Transverse colon (tissue), 4 donors: ENCODE data around the gene CAPNS2. TPM values are rescaled to one million over a fixed set of nuclear protein-coding genes. Genes with fewer than 3 reads are reported as not detected.

Source experiments
- DNase-seq: peaks from one replicate; pipeline ENCODE4 v3.0.0-alpha.2; 2019
- H3K27ac ChIP-seq, 4 donors: fragments of 200-600 bp; sonication (generic); 2 replicates each; pipeline ENCODE4 v1.5.1; 2016 to 2018; ENCODE audit warnings: inconsistent platforms in 4 of 4
- H3K27me3 ChIP-seq: fragments of 200-600 bp; sonication (generic); 2 replicates; pipeline ENCODE4 v1.5.1; 2017; ENCODE audit warnings: inconsistent platforms
- H3K36me3 ChIP-seq, 4 donors: fragments of 200-600 bp; sonication (generic); 2 replicates each; pipeline ENCODE4 v1.5.1; 2017 to 2019; ENCODE audit warnings: inconsistent platforms in 4 of 4
- H3K4me1 ChIP-seq, 4 donors: fragments of 200-600 bp; sonication (generic); 2 replicates each; pipeline ENCODE4 v1.5.1; 2017 to 2020; ENCODE audit warnings: inconsistent platforms in 4 of 4
- H3K4me3 ChIP-seq, 4 donors: fragments of 200-600 bp; sonication (generic); 1 replicate in 1 of 4; 2 replicates in 3 of 4; pipeline versions ENCODE4 v1.5.1 to v1.6.1; 2017 to 2019; ENCODE audit warnings: inconsistent platforms in 4 of 4
- H3K9me3 ChIP-seq, 2 donors: fragments of 200-600 bp; sonication (generic); 2 replicates each; pipeline ENCODE4 v1.5.1; 2017 to 2019; ENCODE audit warnings: inconsistent platforms in 2 of 2
- EP300 ChIP-seq: sonication (generic); formaldehyde crosslinking; IDR thresholded peaks from one replicate; pipeline ENCODE4 v1.6.1; 2017; ENCODE audit warnings: antibody characterized with exemption, low read depth
- POLR2A ChIP-seq: fragments of 450-650 bp; IDR thresholded peaks from one replicate; pipeline ENCODE4 v1.6.1; 2016; ENCODE audit warnings: antibody characterized with exemption, mild to moderate bottlenecking, moderate library complexity
- POLR2AphosphoS5 ChIP-seq, 3 donors: sonication (generic); formaldehyde crosslinking; IDR thresholded peaks; one replicate each; pipeline ENCODE4 v1.6.1; 2016; ENCODE audit warnings: antibody characterized with exemption in 3 of 3
- WGBS, 2 donors: methylation state at CpG; one replicate each; pipeline ENCODE4 v1.1.5; 2018; ENCODE audit warnings: low coverage in 1 of 2; 5-methylcytosine and 5-hydroxymethylcytosine counted together
- in situ Hi-C, 4 donors: fragments of 200-750 bp; cut with MboI; loops; one replicate each; pipeline versions ENCODE4 v1.15.0 to v1.15.1; 2017; ENCODE audit warnings: low sequenced_read_pairs in 3 of 4, low pct_ligation_motif_present in 1 of 4, low pct_unique_long_range_greater_than_20kb in 1 of 4
- intact Hi-C: fragments of 100-400 bp; cut with DNase I; formaldehyde crosslinking; loops from one replicate; pipeline ENCODE4 v1.15.1; 2023; ENCODE audit warnings: low total_unique reads
- total RNA-seq, 4 donors: library from RNA; depleted of rRNA; stranded (reverse); fragments of >200 nt; gene quantifications; one replicate each; pipeline ENCODE4 v1.1.0, GENCODE V29; 2016
- TF ChIP-seq, protein P1 (sequence below), 5 experiments: fragments of 200-600 bp in 3 of 5; fragments of 450-650 bp in 2 of 5; sonication (generic) in 3 of 5; IDR thresholded peaks; 1 replicate in 2 of 5; 2 replicates in 3 of 5; pipeline ENCODE4 v1.5.1; 2016 to 2017; ENCODE audit warnings: antibody characterized with exemption in 5 of 5, inconsistent platforms in 3 of 5, mild to moderate bottlenecking in 2 of 5, moderate library complexity in 1 of 5

CAPNS2 gene
- total RNA-seq, 4 donors from 2014 or later: 0.55 to 0.64 TPM; not detected in 2

DNA sequence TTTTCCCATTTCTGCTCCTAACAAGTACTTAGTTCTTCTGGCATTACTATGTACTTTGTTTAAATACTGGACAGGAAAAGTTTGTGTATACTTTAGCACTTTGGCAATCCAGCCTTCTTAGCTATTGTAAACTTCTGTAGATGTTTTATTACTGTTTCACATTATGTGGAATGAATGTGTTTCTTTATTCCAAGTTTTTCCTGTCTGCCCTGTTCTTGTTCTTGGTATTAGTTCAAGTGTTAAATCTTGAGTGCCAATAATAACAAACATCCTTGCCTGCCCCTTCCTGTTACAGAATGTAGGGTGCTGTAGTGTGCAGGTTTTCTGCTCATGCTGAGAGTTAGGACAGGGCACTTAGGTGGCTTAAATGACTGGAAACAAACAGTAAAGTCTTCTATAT is 7.3 kb upstream of the CAPNS2 start:
- no peak for DNase-seq
- H3K27ac ChIP-seq: peak overlapping the region in 1 of 4 donors; percentile 33
- intact Hi-C loops: no loop called here

DNA sequence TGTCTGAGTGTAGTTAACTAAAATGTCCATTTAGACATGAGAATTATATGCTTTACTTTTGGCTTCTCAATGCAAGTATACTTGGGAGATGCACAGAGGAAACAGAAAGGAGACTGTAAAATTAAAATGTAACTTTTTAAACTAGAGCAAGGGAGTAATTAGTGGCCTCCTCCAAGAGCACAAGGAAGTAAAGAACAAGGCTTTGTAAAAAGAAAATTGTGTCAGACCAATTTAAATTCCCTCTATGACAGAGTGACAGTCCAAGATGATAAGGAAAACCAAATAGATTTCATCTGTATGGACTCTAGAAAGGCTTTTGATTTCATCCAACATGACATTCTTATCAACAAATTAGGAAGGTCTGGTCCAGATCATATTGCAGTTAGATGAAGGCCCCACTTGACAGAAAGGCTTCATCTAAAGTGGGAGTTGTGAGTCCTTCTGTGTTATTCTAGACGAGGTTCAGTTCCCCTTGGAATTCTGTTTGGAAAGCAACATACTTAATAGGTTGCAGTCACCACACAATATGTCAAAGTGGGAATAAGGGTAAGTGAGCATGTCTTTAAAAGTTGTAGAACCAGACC is 6.5 kb upstream of the CAPNS2 start:
- peaks cover 7 to 36% (median 17%) of the 10 kb centered on the region in 4 donors for H3K4me1 ChIP-seq
- no peaks in the 10 kb centered on the region for H3K9me3 ChIP-seq
- in situ Hi-C loops (loop anchor here in 1 of 4 donors (10.0 kb wide), 1 partner anchor 145 kb away; no protein-coding TSS in a partner anchor), intact Hi-C loops (no loop called here)
- no peaks in the 10 kb centered on the region for H3K27me3 ChIP-seq
- WGBS, 2 donors: 33% methylated on average over 1 of the region's 1 CpG; no CpG with 5 or more reads in 1 of the 2 donors
- H3K36me3 ChIP-seq: no peaks in the 10 kb centered on the region
- H3K4me3 ChIP-seq: no peak overlapping the region
- H3K27ac ChIP-seq: no peak overlapping the region
- DNase-seq: no peak
- TF ChIP-seq, protein P1, sequence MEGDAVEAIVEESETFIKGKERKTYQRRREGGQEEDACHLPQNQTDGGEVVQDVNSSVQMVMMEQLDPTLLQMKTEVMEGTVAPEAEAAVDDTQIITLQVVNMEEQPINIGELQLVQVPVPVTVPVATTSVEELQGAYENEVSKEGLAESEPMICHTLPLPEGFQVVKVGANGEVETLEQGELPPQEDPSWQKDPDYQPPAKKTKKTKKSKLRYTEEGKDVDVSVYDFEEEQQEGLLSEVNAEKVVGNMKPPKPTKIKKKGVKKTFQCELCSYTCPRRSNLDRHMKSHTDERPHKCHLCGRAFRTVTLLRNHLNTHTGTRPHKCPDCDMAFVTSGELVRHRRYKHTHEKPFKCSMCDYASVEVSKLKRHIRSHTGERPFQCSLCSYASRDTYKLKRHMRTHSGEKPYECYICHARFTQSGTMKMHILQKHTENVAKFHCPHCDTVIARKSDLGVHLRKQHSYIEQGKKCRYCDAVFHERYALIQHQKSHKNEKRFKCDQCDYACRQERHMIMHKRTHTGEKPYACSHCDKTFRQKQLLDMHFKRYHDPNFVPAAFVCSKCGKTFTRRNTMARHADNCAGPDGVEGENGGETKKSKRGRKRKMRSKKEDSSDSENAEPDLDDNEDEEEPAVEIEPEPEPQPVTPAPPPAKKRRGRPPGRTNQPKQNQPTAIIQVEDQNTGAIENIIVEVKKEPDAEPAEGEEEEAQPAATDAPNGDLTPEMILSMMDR (IDR thresholded peaks at IDR 0.05): no peak
- TF ChIP-seq POLR2AphosphoS5 (IDR thresholded peaks at IDR 0.05) (no peak), POLR2A (no peak), EP300 (no peak)

More for the DNA sequence above, 7.3 kb upstream of the CAPNS2 start:
- no peaks in the 10 kb centered on the region for H3K9me3 ChIP-seq
- peaks cover 7 to 36% (median 17%) of the 10 kb centered on the region in 4 donors for H3K4me1 ChIP-seq
- no peaks in the 10 kb centered on the region for H3K36me3 ChIP-seq
- in situ Hi-C loops: loop anchor here in 1 of 4 donors (10.0 kb wide), 1 partner anchor 146 kb away; no protein-coding TSS in a partner anchor
- no peaks in the 10 kb centered on the region for H3K27me3 ChIP-seq
- TF ChIP-seq EP300 (no peak), POLR2AphosphoS5 (IDR thresholded peaks at IDR 0.05) (no peak), POLR2A (no peak)
- TF ChIP-seq, protein P1 (IDR thresholded peaks at IDR 0.05): no peak
- H3K4me3 ChIP-seq: no peak overlapping the region

DNA sequence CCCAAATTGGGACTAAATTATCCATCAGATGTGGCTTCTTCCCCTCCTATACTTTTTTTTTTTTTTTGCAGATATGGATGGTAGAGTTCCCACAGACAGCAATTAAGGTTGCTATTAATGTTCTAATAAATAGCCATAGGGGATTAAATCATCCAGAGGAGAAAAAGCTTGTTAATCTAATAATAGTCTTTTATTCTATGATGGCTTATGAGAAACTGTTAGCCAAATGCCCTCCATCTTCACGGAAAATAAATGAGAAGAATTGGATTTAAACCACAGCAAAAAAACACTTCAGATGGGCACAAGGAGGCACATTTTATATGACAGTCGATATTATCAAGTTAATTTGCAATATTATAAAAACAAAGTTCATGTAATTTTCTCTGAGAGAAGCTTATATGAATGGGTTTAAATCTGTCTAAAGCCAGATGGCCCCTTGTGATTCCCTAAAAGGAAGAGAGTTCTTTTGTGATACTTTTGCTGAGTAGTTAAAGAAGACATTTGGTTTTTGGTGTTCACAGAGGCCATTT is 5.1 kb upstream of the CAPNS2 start:
- TF ChIP-seq POLR2A (no peak), POLR2AphosphoS5 (IDR thresholded peaks at IDR 0.05) (no peak), EP300 (no peak)
- in situ Hi-C loops: no loop called here
- Histone ChIP-seq H3K27me3 (no peaks in the 10 kb centered on the region), H3K4me3 (no peak overlapping the region), H3K9me3 (no peaks in the 10 kb centered on the region), H3K4me1 (peaks cover 7 to 36% (median 17%) of the 10 kb centered on the region in 4 donors), H3K27ac (no peak overlapping the region), H3K36me3 (no peaks in the 10 kb centered on the region)
- intact Hi-C loops: no loop called here
- no peak for DNase-seq
- WGBS, 2 donors: 60 to 77% methylated on average over 2 of the region's 2 CpGs

DNA sequence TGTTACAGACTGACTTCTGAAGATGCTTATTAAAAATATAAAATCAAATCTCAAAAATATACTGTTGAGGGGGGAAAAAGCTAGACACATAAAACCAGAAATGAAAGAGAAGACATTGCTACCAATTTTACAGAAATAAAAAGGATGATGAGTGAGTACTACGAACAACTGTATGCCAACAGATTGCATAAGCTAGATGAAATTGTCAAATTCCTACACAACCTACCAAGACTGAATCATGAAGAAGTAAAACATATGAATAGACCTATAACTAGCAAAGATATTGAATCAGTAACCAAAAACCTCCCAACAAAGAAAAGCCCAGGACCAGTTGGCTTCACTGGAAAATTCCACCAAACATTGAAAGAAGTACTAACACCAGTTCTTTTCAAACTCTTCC is 3.5 kb upstream of the CAPNS2 start:
- Histone ChIP-seq H3K36me3 (no peaks in the 10 kb centered on the region), H3K27me3 (no peaks in the 10 kb centered on the region), H3K4me1 (peaks cover 7 to 27% (median 17%) of the 10 kb centered on the region in 4 donors), H3K27ac (no peak overlapping the region), H3K9me3 (no peaks in the 10 kb centered on the region), H3K4me3 (no peak overlapping the region)
- intact Hi-C loops: no loop called here
- no peak for TF ChIP-seq POLR2AphosphoS5 (IDR thresholded peaks at IDR 0.05)
- TF ChIP-seq, protein P1 (IDR thresholded peaks at IDR 0.05): no peak
- DNase-seq: no peak
- WGBS, 2 donors: 93 to 100% methylated on average over 1 of the region's 1 CpG
- in situ Hi-C loops: no loop called here

DNA sequence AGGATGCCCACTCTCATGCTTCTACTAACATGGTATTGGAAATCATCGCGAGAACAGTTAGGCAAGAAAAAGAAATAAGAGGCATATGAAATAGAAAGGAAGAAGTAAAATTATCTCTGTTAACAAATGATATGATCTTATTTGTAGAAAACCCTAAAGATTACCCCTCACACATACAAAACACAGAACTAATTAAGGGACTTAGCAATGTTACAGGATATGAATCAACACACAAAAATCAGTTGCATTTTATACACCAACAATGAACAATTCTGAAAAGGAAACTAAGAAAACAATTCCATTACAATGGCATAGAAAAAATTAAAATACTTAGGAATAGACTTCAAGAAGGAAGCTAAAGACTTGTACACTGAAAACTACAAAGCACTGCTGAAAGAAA is 2.7 kb upstream of the CAPNS2 start:
- no peak overlapping the region for H3K4me3 ChIP-seq
- in situ Hi-C loops: no loop called here
- DNase-seq: no peak
- intact Hi-C loops: no loop called here
- no peaks in the 10 kb centered on the region for H3K9me3 ChIP-seq
- 95 to 100% methylated on average over 2 of the region's 2 CpGs for WGBS, 2 donors
- TF ChIP-seq EP300: no peak
- TF ChIP-seq POLR2A: no peak
- no peak for TF ChIP-seq POLR2AphosphoS5 (IDR thresholded peaks at IDR 0.05)
- TF ChIP-seq, protein P1 (IDR thresholded peaks at IDR 0.05): no peak
- H3K27me3 ChIP-seq: no peaks in the 10 kb centered on the region
- peaks cover 6 to 22% (median 15%) of the 10 kb centered on the region in 4 donors for H3K4me1 ChIP-seq
- no peaks in the 10 kb centered on the region for H3K36me3 ChIP-seq
- no peak overlapping the region for H3K27ac ChIP-seq
